ENCODE measurements around the gene ACTL6A.

Gene ACTL6A

GRCh38 chr3:179580992-179581391 lies 18.3 kb downstream of the ACTL6A start:
- no peak overlapping the region for H3K4me3 ChIP-seq (ENCODE audit: control insufficient read depth, low read depth, low read length)
- no peak for DNase-seq (ENCODE audit: low read depth)
- TF ChIP-seq CTCF (conservative IDR thresholded peaks at IDR 0.05; ENCODE audit: control insufficient read depth, insufficient read depth, low read depth, low read length), result no peak

GRCh38 chr3:179589143-179589542 lies 26.4 kb downstream of the ACTL6A start:
- no peak overlapping the region for H3K4me3 ChIP-seq (ENCODE audit: control insufficient read depth, low read depth, low read length)
- DNase-seq (ENCODE audit: low read depth), result peak; percentile 26
- no peak for TF ChIP-seq CTCF (conservative IDR thresholded peaks at IDR 0.05; ENCODE audit: control insufficient read depth, insufficient read depth, low read depth, low read length)

DNA sequence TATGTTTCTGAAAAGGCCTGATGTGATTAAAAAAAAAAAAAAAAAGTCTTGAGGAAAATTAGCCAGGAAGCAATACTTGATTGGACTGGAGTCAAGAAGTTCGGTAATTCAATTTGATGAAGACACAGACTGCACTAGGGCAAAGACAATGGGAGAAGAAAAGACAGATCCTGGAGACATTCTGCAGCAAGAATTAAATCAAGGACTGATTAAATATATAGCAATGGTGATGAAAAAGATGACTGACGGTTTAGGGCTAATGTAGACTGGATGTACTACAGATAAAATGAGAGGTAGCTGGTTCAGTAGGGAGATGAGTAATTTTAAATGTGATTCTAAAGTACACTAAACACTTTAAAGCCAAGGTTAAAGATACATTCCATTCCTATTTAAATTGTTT lies 27.9 kb downstream of the ACTL6A start:
- H3K4me3 ChIP-seq (ENCODE audit: control insufficient read depth, low read depth, low read length), result no peak overlapping the region
- no peak for TF ChIP-seq CTCF (conservative IDR thresholded peaks at IDR 0.05; ENCODE audit: control insufficient read depth, insufficient read depth, low read depth, low read length)
- no peak for DNase-seq (ENCODE audit: low read depth)

GRCh38 chr3:179591313-179591712 lies 28.6 kb downstream of the ACTL6A start:
- H3K4me3 ChIP-seq (ENCODE audit: control insufficient read depth, low read depth, low read length), result no peak overlapping the region
- DNase-seq (ENCODE audit: low read depth), result no peak
- TF ChIP-seq CTCF (conservative IDR thresholded peaks at IDR 0.05; ENCODE audit: control insufficient read depth, insufficient read depth, low read depth, low read length), result no peak

DNA sequence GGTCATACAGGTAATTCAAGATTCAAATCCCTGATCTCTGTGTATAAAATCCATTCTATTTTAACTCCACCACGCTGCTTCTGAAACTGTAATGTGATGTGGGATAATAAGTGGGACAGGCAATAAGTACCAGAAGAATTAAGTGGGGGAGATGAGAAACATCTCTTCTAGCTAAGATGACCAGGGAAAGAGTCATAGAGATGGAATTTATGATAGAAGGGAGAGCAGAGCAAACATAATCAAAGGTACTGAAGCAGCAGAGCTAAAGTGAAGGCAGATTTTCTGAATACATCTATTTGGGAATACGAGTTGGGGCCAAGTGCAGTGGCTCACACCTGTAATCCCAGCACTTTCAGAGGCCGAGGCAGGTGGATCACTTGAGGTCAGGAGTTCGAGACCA lies 36.8 kb downstream of the ACTL6A start:
- H3K4me3 ChIP-seq (ENCODE audit: control insufficient read depth, low read depth, low read length), result no peak overlapping the region
- no peak for DNase-seq (ENCODE audit: low read depth)
- TF ChIP-seq CTCF (conservative IDR thresholded peaks at IDR 0.05; ENCODE audit: control insufficient read depth, insufficient read depth, low read depth, low read length), result no peak

GRCh38 chr3:179603321-179603720 lies 40.6 kb downstream of the ACTL6A start:
- DNase-seq (ENCODE audit: low read depth), result no peak
- TF ChIP-seq CTCF (conservative IDR thresholded peaks at IDR 0.05; ENCODE audit: control insufficient read depth, insufficient read depth, low read depth, low read length), result no peak
- peak overlapping the region; percentile 68 for H3K4me3 ChIP-seq (ENCODE audit: control insufficient read depth, low read depth, low read length)

DNA sequence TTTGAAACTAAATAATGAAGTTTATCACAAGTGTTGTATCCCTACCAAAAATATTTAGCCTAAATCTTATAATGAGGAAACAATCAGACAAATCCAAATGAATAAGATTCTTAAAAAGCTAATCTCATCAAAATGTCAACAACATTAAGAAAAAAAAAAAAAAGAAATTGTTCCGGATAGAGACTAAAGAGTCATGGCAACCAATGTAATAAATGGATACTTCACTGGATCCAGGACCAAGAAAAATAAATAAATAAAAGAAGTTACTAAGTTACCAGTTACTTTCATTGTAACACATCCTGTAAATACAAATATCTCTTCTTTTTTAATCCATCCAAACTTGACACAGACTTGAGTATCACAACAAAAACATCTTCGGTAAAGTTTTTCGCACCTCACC lies 41.1 kb downstream of the ACTL6A start:
- DNase-seq (ENCODE audit: low read depth), result no peak
- peak overlapping the region; percentile 68 for H3K4me3 ChIP-seq (ENCODE audit: control insufficient read depth, low read depth, low read length)
- TF ChIP-seq CTCF (conservative IDR thresholded peaks at IDR 0.05; ENCODE audit: control insufficient read depth, insufficient read depth, low read depth, low read length), result no peak

All from fibroblast of mammary gland (primary cell).